ENCODE measurements around the gene P2RY4.
"Not testable (repeated sequence)": the region's sequence is repeated elsewhere in the genome, so short reads cannot be mapped to it uniquely, and the experiment has no call there.

The P2RY4 gene

DNA sequence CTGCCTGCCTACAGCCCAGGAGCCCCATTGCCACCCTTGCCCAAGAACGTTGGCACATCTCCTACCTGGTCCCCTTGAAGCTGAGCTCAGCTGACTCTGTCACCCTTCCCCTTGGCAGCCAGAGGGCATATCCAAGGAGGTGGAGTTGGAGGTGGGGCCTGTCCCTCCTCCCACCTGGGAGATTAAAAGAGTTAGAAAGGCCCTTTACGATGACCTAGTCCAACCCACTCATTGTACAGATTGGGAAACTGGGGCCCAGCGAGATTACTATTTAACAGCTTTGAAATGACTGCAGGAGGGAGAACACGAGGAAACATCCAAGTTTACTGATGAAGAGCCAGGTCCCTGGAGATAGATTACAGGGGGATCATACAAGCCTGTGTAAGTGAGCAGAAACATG lies at the start of gene P2RY4:
TSS of gene P2RY4 (minus strand) at position 101 of the 400 bp plus-strand sequence. CDS start 580 bp downstream, outside the sequence.
- no peak for TF ChIP-seq JUND (IDR thresholded peaks at IDR 0.05; ENCODE audit: low read depth)
- in situ Hi-C loops (cut with HindIII; ENCODE audit: low pct_unique_long_range_greater_than_20kb, low sequenced_read_pairs) = no loop called here
- no peak for DNase-seq (ENCODE audit: low read depth in 1 of 2, low spot score in 1 of 2)

DNA sequence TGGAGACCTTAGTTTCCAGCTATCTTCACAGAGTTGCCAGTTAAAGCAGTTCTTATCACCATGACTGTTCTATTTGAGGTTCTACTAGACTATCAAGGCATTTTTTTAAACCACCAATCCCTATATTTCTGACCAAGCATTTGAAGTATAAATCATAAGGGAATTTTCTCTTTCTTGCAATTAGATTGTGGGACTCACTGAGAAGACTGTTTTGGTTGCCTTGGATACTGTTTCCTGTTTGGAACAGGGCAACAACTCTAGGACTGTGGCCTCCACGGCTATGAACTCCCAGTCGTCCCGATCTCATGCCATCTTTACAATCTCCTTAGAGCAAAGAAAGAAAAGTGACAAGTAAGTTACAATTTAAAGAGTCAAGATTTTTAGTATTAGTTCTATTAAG lies 41.7 kb upstream of the P2RY4 start:
- no peak for DNase-seq (ENCODE audit: low read depth in 1 of 2, low spot score in 1 of 2)
- in situ Hi-C loops (cut with HindIII; ENCODE audit: low pct_unique_long_range_greater_than_20kb, low sequenced_read_pairs) = no loop called here
- no peak for TF ChIP-seq JUND (IDR thresholded peaks at IDR 0.05; ENCODE audit: low read depth)

DNA sequence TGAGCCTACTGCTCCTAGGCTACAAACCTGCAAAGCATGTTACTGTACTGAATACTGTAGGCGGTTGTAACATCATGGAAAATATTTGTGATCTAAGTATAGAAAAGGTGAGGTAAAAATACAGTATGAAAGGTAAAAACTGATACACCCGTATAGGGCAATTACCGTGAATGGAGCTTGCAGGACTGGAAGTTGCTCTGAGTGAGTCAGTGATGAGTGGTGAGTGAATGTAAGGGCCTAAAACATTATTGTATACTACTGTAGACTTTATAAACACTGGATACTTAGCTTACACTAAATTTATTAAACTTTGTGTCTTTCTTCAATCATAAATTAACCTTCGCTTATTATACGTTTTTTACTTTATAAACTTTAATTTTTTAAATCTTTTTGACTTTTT lies 33.6 kb upstream of the P2RY4 start:
- TF ChIP-seq JUND (IDR thresholded peaks at IDR 0.05; ENCODE audit: low read depth) = no peak
- DNase-seq (ENCODE audit: low read depth in 1 of 2, low spot score in 1 of 2) = no peak
- in situ Hi-C loops (cut with HindIII; ENCODE audit: low pct_unique_long_range_greater_than_20kb, low sequenced_read_pairs) = no loop called here

DNA sequence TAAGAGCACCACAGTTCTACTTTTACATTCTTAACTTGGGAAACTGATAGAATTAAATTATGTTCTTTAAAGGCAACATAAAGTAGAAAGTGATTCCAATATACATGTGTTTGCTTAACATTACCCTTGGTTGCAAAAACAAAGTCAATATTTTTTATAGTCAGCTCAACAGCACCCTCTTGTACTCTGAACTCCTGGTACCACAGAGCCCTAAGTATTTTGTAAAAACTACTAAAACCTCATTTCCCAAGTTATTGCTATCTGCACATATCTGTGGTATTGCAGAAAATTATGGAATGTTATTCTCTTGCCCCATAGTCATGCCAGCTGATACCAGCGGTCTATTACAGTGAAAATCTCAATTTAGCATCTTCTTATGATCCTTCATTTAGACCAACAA lies 32.8 kb upstream of the P2RY4 start:
- in situ Hi-C loops (cut with HindIII; ENCODE audit: low pct_unique_long_range_greater_than_20kb, low sequenced_read_pairs) = no loop called here
- no peak for DNase-seq (ENCODE audit: low read depth in 1 of 2, low spot score in 1 of 2)
- TF ChIP-seq JUND (IDR thresholded peaks at IDR 0.05; ENCODE audit: low read depth) = no peak

DNA sequence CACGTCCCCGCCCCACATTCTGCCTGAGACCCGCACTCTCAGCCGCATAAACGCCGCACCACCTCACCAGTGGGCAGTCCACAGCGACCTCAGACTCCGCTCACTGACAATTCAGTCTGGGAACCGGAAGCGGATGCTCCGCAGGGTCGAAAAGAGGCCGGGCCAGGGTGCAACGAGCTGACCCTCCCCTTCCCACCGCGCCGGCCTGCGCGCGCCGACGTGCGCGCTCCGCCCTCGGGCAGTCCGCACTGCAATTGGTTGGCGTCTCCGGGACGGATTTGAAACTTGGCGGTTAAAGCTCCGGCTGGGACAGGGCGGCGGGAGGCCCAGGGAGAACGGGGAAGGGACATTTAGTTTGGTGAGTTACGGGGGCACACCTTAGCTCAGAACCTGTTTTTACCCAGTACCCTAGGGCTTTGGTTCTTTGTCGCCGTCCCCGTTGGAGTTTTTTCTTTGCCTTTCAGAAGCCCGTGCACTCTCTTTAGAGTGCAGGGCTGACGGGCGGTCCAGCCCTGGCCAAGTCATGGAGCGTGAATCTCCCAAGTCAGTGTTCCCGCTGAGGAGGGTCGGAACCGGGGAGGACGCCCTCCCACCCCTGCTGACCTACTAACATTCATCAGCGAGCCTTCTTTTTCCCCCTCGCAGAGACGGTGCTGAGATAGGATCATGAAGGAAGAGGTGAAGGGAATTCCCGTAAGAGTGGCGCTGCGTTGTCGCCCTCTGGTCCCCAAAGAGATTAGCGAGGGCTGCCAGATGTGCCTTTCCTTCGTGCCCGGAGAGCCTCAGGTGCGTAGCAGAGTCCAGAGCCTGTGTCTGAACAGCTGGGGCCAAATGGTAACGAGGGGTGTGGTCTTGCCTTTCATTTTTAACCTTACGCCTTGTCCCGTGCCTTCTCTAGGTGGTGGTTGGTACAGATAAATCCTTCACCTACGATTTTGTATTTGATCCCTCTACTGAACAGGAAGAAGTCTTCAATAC lies 30.1 kb upstream of the P2RY4 start, which contains the start of the genes KIF4A and PDZD11:
TSS of gene KIF4A (plus strand) at position 312 of the 978 bp plus-strand sequence. CDS start at position 667, 355 bp downstream.
TSS of gene PDZD11 (minus strand) at position 135 of the 978 bp plus-strand sequence. CDS start 586 bp downstream, outside the sequence.
- peak; percentile 71 to 86 for DNase-seq (ENCODE audit: low read depth in 1 of 2, low spot score in 1 of 2)
- in situ Hi-C loops (cut with HindIII; ENCODE audit: low pct_unique_long_range_greater_than_20kb, low sequenced_read_pairs) = no loop called here
- TF ChIP-seq JUND (IDR thresholded peaks at IDR 0.05; ENCODE audit: low read depth) = no peak

DNA sequence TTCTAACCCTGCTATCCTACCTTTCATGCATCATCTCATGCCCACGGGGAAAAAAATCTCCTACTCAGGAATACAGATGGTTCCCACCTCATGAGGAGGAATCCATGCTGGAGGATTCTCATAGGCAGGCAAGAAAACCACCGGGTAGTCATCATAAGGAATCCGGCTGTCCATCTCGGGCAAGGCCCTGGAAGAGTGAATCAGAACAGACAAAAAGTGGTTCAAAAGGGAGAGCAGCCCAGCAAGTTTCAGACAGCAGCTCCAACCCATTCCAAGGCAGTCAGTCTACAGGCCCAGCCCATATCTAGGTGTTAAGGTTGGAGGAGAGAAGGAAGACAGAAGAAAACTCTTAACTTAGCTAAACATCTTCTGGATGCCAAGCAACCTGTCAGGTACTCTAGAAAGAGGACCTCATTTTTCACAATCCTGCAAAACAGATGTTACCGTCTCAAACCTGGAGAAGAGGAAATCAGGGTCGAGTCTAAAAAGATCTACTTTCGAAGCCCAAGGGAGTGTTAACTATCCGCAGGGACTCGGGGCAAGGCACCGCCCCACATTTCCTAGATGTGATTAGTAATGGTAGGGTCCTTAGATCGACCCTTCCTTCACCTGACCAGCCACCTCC lies 29.3 kb upstream of the P2RY4 start:
- no peak for DNase-seq (ENCODE audit: low read depth in 1 of 2, low spot score in 1 of 2)
- no peak for TF ChIP-seq JUND (IDR thresholded peaks at IDR 0.05; ENCODE audit: low read depth)
- in situ Hi-C loops (cut with HindIII; ENCODE audit: low pct_unique_long_range_greater_than_20kb, low sequenced_read_pairs) = no loop called here

DNA sequence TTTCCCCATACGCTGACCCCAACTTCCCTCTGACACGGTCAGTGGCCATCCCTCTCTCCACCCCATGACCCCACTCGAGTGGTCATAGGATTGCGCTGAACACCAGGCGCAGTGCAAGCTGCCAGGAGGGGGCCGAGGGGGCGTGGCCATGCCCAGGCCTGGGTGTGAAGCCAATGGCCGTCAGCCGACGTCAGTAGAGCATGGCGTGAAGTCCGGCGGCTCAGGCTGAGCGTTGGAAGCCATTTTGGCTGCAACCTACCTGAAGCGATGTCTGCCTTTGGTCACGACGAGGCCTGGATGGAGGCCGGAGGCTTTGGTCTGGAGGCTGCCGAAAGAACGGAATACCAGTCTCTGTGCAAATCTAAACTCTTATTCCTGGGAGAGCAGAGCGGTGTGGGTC lies 21.9 kb upstream of the P2RY4 start, which contains the start of gene RAB41:
TSS of gene RAB41 (plus strand) at position 222 of the 400 bp plus-strand sequence. CDS start at position 268, 46 bp downstream.
- no peak for TF ChIP-seq JUND (IDR thresholded peaks at IDR 0.05; ENCODE audit: low read depth)
- in situ Hi-C loops (cut with HindIII; ENCODE audit: low pct_unique_long_range_greater_than_20kb, low sequenced_read_pairs) = no loop called here
- DNase-seq (ENCODE audit: low read depth in 1 of 2, low spot score in 1 of 2) = no peak

DNA sequence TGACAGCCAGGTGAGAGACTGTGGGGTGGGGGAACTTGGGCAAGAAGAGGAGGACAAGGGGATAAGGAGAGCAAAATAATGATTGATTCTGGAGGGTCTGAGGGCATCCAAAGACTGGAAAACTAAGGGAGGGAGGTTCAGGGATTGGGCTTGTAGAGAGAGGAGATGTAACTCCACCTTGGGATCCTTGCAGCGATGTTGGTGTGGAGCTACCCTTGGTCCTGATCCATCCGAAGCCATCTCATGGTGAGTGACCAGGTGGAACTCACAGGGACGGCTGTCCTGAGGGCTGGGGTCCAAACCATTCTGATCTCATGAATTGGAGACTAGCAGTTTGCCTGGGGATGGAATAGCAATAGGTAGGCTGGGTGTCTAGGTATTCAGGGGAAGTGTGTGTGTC lies 20.6 kb upstream of the P2RY4 start:
- no peak for TF ChIP-seq JUND (IDR thresholded peaks at IDR 0.05; ENCODE audit: low read depth)
- DNase-seq (ENCODE audit: low read depth in 1 of 2, low spot score in 1 of 2) = no peak
- in situ Hi-C loops (cut with HindIII; ENCODE audit: low pct_unique_long_range_greater_than_20kb, low sequenced_read_pairs) = no loop called here

DNA sequence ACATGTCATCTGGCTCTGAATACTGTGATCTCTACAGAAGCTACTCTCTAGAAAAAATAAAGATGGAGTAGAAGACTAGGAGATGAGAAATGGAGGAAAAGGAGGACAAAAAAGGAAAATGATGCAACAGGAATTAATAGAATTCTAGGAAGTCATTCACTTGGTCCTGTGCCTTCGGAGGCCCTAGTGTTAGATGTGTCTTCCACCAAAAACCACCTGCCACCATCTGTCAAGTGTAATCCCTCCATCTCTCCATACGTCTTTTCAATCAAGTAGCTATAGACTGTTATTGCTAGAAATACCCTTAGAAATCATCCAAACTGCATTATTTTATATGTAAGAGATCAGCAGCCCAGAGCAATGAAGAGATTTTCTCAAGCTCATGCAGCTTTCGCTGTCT lies 19.1 kb upstream of the P2RY4 start:
- DNase-seq (ENCODE audit: low read depth in 1 of 2, low spot score in 1 of 2) = no peak
- in situ Hi-C loops (cut with HindIII; ENCODE audit: low pct_unique_long_range_greater_than_20kb, low sequenced_read_pairs) = no loop called here
- no peak for TF ChIP-seq JUND (IDR thresholded peaks at IDR 0.05; ENCODE audit: low read depth)

DNA sequence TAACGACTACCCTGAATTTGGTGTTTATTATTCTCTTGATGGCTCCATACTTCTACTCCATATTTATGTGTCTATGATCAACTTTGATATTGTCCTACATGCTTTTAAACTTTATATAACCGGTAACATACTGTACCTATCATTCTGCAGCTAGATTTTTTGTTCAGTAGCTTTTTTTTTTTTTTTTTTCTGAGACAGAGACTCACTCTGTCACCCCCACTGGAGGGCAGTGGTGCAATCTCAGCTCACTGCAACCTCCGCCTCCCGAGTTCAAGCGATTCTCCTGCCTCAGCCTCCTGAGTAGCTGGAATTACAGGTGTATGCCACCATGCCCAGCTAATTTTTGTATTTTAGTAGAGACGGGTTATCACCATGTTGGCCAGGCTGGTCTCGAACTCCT lies 14.0 kb upstream of the P2RY4 start:
- in situ Hi-C loops (cut with HindIII; ENCODE audit: low pct_unique_long_range_greater_than_20kb, low sequenced_read_pairs); DNase-seq (ENCODE audit: low read depth in 1 of 2, low spot score in 1 of 2): not testable (repeated sequence)

DNA sequence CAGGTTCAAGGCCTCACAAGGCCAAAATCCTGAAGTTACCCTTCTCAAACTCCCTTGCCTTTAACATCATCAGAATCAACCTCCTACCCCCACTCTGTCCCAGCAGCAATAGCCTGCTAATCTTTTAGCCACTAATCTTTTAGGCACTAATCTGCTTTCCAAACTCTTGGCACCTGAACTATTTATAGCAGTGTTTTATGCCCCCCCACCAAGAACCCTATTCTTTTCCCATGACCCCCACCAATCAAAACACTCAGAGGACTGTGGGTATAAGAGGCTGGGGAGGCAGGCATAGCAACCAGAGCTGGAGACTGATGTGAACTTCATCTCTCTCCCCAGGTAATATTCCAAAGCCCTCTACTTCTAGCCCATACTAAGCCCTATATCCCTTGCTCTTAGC lies 8.0 kb upstream of the P2RY4 start, which contains the start of gene ARR3:
TSS of gene ARR3 (plus strand) at position 301 of the 400 bp plus-strand sequence. CDS start 1,052 bp downstream, outside the sequence.
- in situ Hi-C loops (cut with HindIII; ENCODE audit: low pct_unique_long_range_greater_than_20kb, low sequenced_read_pairs) = no loop called here
- no peak for DNase-seq (ENCODE audit: low read depth in 1 of 2, low spot score in 1 of 2)
- TF ChIP-seq JUND (IDR thresholded peaks at IDR 0.05; ENCODE audit: low read depth) = no peak

DNA sequence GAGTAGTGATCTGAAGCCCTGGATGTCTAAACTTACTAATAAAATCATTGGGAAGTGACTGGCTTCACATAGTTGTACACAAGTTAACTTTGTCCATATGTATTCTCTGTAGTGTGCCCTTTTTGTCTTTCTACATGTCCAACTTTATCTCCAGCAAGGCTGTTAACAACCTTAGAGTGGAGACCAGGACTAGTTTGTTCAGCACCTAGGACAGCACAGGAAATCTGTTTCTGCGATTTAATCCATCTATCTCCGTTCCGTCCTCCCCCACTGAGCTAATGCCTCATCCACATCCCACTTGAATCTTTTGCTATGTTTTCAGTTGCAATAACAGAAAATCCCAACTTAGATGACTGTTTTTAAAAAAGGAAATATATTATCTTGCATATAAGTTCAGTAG lies 4.8 kb upstream of the P2RY4 start:
- in situ Hi-C loops (cut with HindIII; ENCODE audit: low pct_unique_long_range_greater_than_20kb, low sequenced_read_pairs) = no loop called here
- peak in 1 of 2 experiments; percentile 3 for DNase-seq (ENCODE audit: low read depth in 1 of 2, low spot score in 1 of 2)
- no peak for TF ChIP-seq JUND (IDR thresholded peaks at IDR 0.05; ENCODE audit: low read depth)

Data from T47D (cell line).